Measurements from ENCODE around the gene JKAMP.

DNA sequence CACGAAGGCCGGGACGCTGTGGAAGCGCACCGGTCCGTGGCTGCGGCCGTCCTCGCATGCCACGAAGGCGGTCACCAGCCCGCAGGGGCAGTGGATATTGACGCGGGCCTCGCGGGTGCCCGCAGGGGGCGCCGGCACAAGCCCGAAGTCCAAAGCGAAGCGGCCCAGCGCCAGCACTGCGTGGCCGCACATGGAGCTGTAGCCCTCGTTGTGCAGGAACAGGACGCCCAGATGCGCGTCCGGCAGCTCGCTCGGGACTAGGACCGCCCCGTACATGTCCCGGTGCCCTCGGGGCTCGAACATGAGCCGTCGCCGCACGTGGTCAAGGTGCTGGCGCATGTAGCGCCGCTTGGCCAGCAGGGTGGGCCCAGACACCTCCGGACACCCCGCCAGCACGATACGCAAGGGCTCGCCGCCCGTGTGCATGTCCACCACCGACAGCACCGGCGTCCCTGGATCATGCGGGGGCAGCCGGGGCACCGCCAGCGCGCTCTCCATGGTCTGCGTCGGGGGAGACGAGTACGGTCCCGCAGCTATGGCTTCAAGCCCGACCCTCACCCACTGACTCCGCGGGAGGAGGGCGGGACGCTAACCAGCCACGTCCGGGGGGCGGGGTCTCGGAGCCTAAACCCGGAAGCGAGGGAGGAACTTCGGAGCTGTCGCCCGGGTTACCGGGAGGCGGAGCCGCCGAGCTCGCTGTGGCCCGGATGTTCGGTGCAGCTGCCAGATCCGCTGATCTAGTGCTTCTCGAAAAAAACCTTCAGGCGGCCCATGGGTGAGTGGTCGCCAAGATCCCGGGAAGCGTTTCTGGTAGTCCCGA lies at the start of gene JKAMP, which contains the start of gene L3HYPDH:
- TF ChIP-seq, protein P1, sequence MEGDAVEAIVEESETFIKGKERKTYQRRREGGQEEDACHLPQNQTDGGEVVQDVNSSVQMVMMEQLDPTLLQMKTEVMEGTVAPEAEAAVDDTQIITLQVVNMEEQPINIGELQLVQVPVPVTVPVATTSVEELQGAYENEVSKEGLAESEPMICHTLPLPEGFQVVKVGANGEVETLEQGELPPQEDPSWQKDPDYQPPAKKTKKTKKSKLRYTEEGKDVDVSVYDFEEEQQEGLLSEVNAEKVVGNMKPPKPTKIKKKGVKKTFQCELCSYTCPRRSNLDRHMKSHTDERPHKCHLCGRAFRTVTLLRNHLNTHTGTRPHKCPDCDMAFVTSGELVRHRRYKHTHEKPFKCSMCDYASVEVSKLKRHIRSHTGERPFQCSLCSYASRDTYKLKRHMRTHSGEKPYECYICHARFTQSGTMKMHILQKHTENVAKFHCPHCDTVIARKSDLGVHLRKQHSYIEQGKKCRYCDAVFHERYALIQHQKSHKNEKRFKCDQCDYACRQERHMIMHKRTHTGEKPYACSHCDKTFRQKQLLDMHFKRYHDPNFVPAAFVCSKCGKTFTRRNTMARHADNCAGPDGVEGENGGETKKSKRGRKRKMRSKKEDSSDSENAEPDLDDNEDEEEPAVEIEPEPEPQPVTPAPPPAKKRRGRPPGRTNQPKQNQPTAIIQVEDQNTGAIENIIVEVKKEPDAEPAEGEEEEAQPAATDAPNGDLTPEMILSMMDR (conservative IDR thresholded peaks at IDR 0.05; ENCODE audit: low read length), result peak; percentile 69
- TF ChIP-seq EZH2phosphoT487 (IDR thresholded peaks at IDR 0.05; ENCODE audit: borderline replicate concordance, low read depth, low read length), result no peak

Data from OCI-LY7 (cell line).